Stimulated activated CD8-positive, alpha-beta memory T cell treated with anti-CD3 and anti-CD28 coated beads, Interleukin-15, amount 100 ng/mL, for 24 hours (primary cell): ENCODE data around the gene ZC3H7A.

Experiments used
- DNase-seq: peaks from one replicate; pipeline ENCODE4 v3.0.0-alpha.2; 2020; ENCODE audit warnings: low read depth

ZC3H7A gene

GRCh38 chr16:11768849-11769248 is 28.2 kb downstream of the ZC3H7A start:
- no peak for DNase-seq

- DNase-seq: no peak
These were observed 34.6 kb downstream of the ZC3H7A start for GRCh38 chr16:11762431-11762830.

GRCh38 chr16:11759997-11760396 is 37.1 kb downstream of the ZC3H7A start:
- no peak for DNase-seq

GRCh38 chr16:11759163-11759834 is 37.8 kb downstream of the ZC3H7A start:
- DNase-seq: no peak

GRCh38 chr16:11757671-11758545 is 39.1 kb downstream of the ZC3H7A start:
- no peak for DNase-seq

- DNase-seq: no peak
These were observed 40.8 kb downstream of the ZC3H7A start for GRCh38 chr16:11756248-11756647.

GRCh38 chr16:11755022-11755760 is 41.9 kb downstream of the ZC3H7A start:
- no peak for DNase-seq

GRCh38 chr16:11752856-11753255 is 44.2 kb downstream of the ZC3H7A start:
- no peak for DNase-seq

GRCh38 chr16:11750056-11750455 is 47.0 kb downstream of the ZC3H7A start:
- no peak for DNase-seq

GRCh38 chr16:11748404-11749254 is 48.4 kb downstream of the ZC3H7A start:
- DNase-seq: no peak

GRCh38 chr16:11747949-11748403 is 49.1 kb downstream of the ZC3H7A start:
- DNase-seq: no peak

- DNase-seq: no peak
These were observed 53.0 kb downstream of the ZC3H7A start for GRCh38 chr16:11744075-11744470.

- DNase-seq: no peak
These were observed 53.6 kb downstream of the ZC3H7A start for GRCh38 chr16:11743308-11744074.

- DNase-seq: peak; percentile 99
These were observed 54.3 kb downstream of the ZC3H7A start, which contains the start of gene TXNDC11 for GRCh38 chr16:11742536-11743307. Gene TXNDC11, minus strand, starts transcription at chr16:11742857. Its CDS starts 127 bp downstream, at chr16:11742730.

- peak; percentile 6 for DNase-seq
These were observed 54.9 kb downstream of the ZC3H7A start for GRCh38 chr16:11742093-11742535.

GRCh38 chr16:11740567-11740966 is 56.5 kb downstream of the ZC3H7A start:
- no peak for DNase-seq

- DNase-seq: no peak
These were observed 58.1 kb downstream of the ZC3H7A start for GRCh38 chr16:11738742-11739544.

GRCh38 chr16:11737713-11738112 is 59.3 kb downstream of the ZC3H7A start:
- DNase-seq: no peak

GRCh38 chr16:11736903-11737302 is 60.2 kb downstream of the ZC3H7A start:
- no peak for DNase-seq
